Activated naive CD8-positive, alpha-beta T cell treated with anti-CD3 and anti-CD28 coated beads, Interleukin-2, amount 50 U/mL, for 24 hours (primary cell): Measurements from ENCODE around the gene NHLRC3.
A peak's percentile ranks its signal among the peaks of the same experiment; 100 is the strongest.
"Not testable (repeated sequence)": the region's sequence is repeated elsewhere in the genome, so short reads cannot be mapped to it uniquely, and the experiment has no call there.

Source experiments
- ATAC-seq: fragments of 150-1000 bp; cut with Tn5 transposase; one replicate; pipeline ENCODE4 v1.10.0; 2021
- DNase-seq: peaks from one replicate; pipeline ENCODE4 v3.0.0; 2021
- H3K27ac Mint-ChIP-seq: one replicate; pipeline ENCODE4 v1.8.0; 2021; ENCODE audit warnings: mild to moderate bottlenecking, mixed read lengths
- H3K27me3 Mint-ChIP-seq: one replicate; pipeline ENCODE4 v1.8.0; 2021; ENCODE audit warnings: mixed read lengths
- H3K36me3 Mint-ChIP-seq: one replicate; pipeline ENCODE4 v1.8.0; 2021; ENCODE audit warnings: low read depth, mixed read lengths
- H3K4me1 Mint-ChIP-seq: one replicate; pipeline ENCODE4 v1.8.0; 2021; ENCODE audit warnings: mixed read lengths
- H3K4me3 Mint-ChIP-seq: one replicate; pipeline ENCODE4 v1.8.0; 2021; ENCODE audit warnings: mild to moderate bottlenecking, moderate library complexity, mixed read lengths
- H3K9me3 Mint-ChIP-seq: one replicate; pipeline ENCODE4 v1.8.0; 2021; ENCODE audit warnings: mixed read lengths

Gene NHLRC3

DNA sequence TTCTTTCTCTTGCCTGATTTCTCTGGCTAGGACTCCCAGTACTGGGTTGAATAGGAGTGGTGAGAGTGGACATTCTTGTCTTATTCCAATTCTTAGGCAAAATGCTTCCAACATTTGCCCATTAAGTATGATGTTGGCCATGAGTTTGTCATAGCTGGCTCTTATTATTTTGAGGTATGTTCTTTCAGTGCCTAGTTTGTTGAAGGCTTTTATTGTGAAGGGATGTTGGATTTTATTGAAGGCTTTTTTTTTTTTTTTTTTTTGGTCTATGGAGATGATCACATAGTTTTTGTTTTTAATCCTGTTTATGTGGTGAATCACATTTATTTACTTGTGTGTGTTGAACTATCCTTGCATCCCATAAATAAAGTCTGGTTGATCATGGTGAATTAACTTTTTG is 19.8 kb downstream of the NHLRC3 start:
- DNase-seq (no peak), ATAC-seq (no peak)
- H3K4me1 Mint-ChIP-seq: peaks cover 29% of the 10 kb centered on the region
- H3K9me3 Mint-ChIP-seq: peaks cover 7% of the 10 kb centered on the region
- H3K27me3 Mint-ChIP-seq: no peaks in the 10 kb centered on the region
- H3K36me3 Mint-ChIP-seq: peaks cover 19% of the 10 kb centered on the region
- H3K4me3 Mint-ChIP-seq: no peak overlapping the region
- H3K27ac Mint-ChIP-seq: no peak overlapping the region

DNA sequence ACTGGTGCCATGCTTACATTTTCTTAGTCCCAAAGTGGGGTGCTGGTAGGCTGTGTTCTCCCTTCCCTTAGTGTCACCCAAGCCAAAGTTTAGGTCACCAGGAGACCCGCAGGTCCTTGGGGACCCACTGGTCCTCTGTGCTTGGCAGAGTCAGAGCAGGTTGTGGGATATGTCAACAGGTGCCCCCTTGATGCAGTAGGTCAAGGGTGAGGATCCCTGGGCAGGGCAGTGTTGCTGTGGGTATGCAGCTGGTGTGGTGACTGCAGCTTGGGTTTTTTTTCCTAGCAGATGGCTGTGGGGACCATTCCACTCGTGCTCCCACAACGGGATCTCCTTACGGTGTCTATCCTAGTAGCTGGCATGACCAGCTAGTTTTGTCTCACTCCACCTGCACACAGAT is 23.7 kb downstream of the NHLRC3 start:
- peaks cover 24% of the 10 kb centered on the region for H3K4me1 Mint-ChIP-seq
- H3K36me3 Mint-ChIP-seq: peaks cover 15% of the 10 kb centered on the region
- no peak for DNase-seq

DNA sequence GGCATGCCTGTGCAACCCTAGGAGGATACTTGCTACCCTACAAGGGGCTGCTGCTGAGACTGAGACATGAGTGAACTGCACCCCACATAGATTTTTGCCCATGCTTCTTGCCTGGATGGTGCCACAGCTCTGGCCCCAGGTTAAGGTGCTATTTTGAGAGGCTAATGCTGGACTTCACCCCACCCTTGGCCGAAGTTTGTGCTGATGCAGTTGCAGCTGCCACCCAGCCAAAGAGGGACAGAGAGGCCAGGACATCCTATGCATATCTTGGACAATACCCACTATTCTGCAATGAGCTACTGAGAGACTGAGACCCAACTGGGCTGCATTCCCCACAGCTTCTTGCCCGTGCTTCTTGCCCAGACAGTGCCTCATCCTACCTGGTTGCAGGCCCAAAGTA is 34.6 kb downstream of the NHLRC3 start:
- Mint-ChIP-seq H3K27ac (no peak overlapping the region), H3K36me3 (peaks cover 2% of the 10 kb centered on the region), H3K9me3 (peaks cover 5% of the 10 kb centered on the region), H3K4me1 (no peaks in the 10 kb centered on the region), H3K27me3 (peaks cover 38% of the 10 kb centered on the region), H3K4me3 (no peak overlapping the region)
- DNase-seq (no peak), ATAC-seq (no peak)

More for the DNA sequence above, 23.7 kb downstream of the NHLRC3 start:
- ATAC-seq: no peak
- no peak overlapping the region for H3K4me3 Mint-ChIP-seq
- H3K9me3 Mint-ChIP-seq: peaks cover 7% of the 10 kb centered on the region
- no peaks in the 10 kb centered on the region for H3K27me3 Mint-ChIP-seq
- H3K27ac Mint-ChIP-seq: no peak overlapping the region

DNA sequence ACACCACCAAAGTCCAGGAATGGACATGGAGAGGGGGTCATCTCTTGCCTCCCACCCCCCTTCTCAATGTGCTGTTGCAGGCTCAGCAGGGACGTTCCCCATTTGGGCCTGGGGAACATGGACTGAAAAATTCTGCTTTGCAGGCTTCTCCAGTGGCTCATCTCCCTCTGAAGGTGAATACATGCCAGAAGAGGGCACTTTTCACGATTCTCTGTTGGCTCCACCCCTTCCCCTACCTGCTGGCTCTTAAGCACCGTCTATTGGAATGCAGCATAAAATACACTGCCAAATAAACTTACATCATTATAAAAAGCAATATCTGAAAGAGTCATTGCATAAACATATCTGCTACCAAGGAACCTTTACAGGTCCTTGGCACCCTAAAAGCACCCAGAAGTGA is 35.7 kb downstream of the NHLRC3 start:
- Mint-ChIP-seq H3K27me3 (peaks cover 41% of the 10 kb centered on the region), H3K27ac (no peak overlapping the region), H3K4me3 (no peak overlapping the region), H3K4me1 (no peaks in the 10 kb centered on the region), H3K36me3 (no peaks in the 10 kb centered on the region), H3K9me3 (peaks cover 5% of the 10 kb centered on the region)
- DNase-seq (no peak), ATAC-seq (no peak)

DNA sequence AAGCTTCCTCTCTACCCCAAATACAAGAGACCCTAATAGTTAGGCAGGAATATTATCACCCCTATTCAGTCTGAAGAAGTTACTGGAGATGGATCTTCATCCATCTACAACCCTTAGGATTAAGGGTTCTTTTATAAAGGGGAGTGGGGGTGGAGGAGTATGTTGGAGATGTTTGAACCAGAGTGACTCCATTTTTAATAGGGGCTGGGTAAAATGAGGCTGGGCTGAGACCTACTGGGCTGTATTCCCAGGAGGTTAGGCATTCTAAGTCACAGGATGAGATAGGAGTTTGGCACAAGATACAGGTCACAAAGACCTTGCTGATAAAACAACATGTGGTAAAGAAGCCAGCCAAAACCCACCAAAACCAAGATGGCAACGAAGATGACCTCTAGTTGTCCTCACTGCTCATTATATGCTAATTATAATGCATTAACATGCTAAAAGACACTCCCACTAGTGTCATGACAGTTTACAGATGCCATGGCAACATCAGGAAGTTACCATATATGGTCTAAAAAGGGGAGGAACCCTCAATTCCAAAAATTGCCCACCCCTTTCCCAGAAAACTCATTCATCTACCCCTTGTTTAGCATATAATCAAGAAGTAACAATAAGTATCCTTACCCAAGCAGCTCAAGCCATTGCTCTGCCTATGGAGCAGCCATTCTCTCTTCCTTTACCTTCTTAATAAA is 48.1 kb downstream of the NHLRC3 start:
- H3K9me3 Mint-ChIP-seq: peaks cover 17% of the 10 kb centered on the region
- H3K27ac Mint-ChIP-seq: not testable (repeated sequence)

DNA sequence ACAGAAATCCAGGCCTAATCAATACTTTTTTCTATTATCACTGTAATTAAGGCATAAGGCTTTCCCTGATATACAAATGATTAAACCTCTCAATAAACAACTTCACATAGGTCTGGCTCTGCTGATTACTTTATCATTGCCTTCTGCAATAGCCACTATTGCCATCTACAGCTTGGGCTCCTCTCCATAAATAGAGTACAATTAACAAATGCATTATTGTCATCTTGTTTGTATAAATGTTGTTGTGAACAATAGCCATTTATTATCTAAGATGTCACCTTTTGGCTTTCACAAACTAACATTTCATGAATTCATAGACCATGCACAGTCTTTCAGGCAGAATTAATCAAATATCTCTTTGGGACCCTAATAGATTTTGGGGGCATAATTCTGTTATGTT is 53.3 kb downstream of the NHLRC3 start:
- ATAC-seq (no peak), DNase-seq (no peak)
- Mint-ChIP-seq H3K27ac (no peak overlapping the region), H3K36me3 (no peaks in the 10 kb centered on the region), H3K4me1 (peaks cover 35% of the 10 kb centered on the region), H3K9me3 (peaks cover 3% of the 10 kb centered on the region), H3K27me3 (peaks cover 21% of the 10 kb centered on the region), H3K4me3 (no peak overlapping the region)

More for the DNA sequence above, 48.1 kb downstream of the NHLRC3 start:
- DNase-seq, H3K4me1 Mint-ChIP-seq, ATAC-seq, H3K36me3 Mint-ChIP-seq, H3K4me3 Mint-ChIP-seq: not testable (repeated sequence)
- H3K27me3 Mint-ChIP-seq: peaks cover 31% of the 10 kb centered on the region

DNA sequence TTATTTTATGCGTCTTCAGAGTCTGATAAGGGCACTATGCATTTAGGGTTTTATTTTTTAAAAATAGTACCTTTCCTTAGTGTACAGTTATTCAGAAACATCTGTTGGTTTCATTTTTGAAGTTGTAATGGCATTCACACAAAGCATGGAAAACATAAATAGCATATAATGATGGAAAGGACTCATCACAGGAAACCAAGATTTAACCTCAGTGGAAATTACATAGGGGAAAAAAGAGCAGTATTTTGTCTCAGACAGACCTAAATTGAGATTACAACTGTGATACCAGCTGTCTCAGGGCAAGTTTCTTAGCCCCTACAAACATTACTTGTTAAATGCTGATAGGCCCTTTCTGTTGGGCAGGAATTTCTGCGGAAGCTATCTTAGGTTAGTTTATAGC is 57.2 kb downstream of the NHLRC3 start:
- peaks cover 9% of the 10 kb centered on the region for H3K27me3 Mint-ChIP-seq
- H3K9me3 Mint-ChIP-seq: no peaks in the 10 kb centered on the region
- ATAC-seq (peak; percentile 90), DNase-seq (no peak)
- peak overlapping the region; percentile 49 for H3K4me3 Mint-ChIP-seq
- peaks cover 51% of the 10 kb centered on the region for H3K4me1 Mint-ChIP-seq
- no peaks in the 10 kb centered on the region for H3K36me3 Mint-ChIP-seq
- peak overlapping the region; percentile 89 for H3K27ac Mint-ChIP-seq

DNA sequence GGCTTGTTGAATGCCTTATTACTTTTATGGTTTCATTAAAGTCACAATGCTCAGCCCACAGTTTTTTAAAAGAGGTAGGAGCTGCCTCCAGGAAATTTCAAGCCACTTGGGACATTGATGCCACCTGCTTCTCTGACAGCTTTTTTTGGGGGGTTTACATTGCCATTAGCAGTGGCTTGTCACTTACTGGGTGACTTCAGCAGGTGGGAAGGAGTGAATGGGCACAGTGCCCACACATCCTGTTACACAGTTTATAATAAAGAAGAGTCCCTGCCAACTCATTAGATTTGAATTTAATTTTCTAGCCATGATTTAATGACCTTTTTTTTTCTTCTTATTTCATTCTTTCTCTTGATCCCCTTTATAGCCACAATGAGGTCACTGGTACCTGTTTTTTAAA is 61.0 kb downstream of the NHLRC3 start:
- Mint-ChIP-seq H3K9me3 (no peaks in the 10 kb centered on the region), H3K36me3 (no peaks in the 10 kb centered on the region), H3K4me3 (no peak overlapping the region), H3K27ac (no peak overlapping the region), H3K27me3 (peaks cover 9% of the 10 kb centered on the region), H3K4me1 (peaks cover 42% of the 10 kb centered on the region)
- DNase-seq (no peak), ATAC-seq (no peak)
